ENCODE data around the gene SPDL1. TPM values are rescaled to one million over a fixed set of nuclear protein-coding genes. Genes with fewer than 3 reads are reported as not detected.

Gene SPDL1
- total RNA-seq, 2 donors from 2014 or later, result 26.6 to 33.3 TPM

- H3K36me3 Mint-ChIP-seq, result peaks cover 27 to 44% of the 10 kb centered on the region in 2 donors
- ATAC-seq (peak; percentile 75 to 81), DNase-seq (ENCODE audit: low spot score in 2 of 2) (peak; percentile 58 to 79)
- H3K27ac Mint-ChIP-seq, result peak overlapping the region; percentile 95
- H3K9me3 Mint-ChIP-seq, result peaks cover 8 to 15% of the 10 kb centered on the region in 2 donors
Measured at GRCh38 chr5:169637549-169638121, 54.1 kb downstream of the SPDL1 start.

- Mint-ChIP-seq H3K36me3 (peaks cover 27 to 59% of the 10 kb centered on the region in 2 donors), H3K9me3 (peaks cover 6 to 11% of the 10 kb centered on the region in 2 donors), H3K27ac (no peak overlapping the region)
- ATAC-seq (no peak), DNase-seq (ENCODE audit: low spot score in 2 of 2) (no peak)
Measured at GRCh38 chr5:169641253-169641652, 57.7 kb downstream of the SPDL1 start.

GRCh38 chr5:169646856-169647255, 63.3 kb downstream of the SPDL1 start:
- peaks cover 0 to 4% of the 10 kb centered on the region in 2 donors for H3K9me3 Mint-ChIP-seq
- H3K36me3 Mint-ChIP-seq, result peaks cover 5 to 51% of the 10 kb centered on the region in 2 donors
- DNase-seq (ENCODE audit: low spot score in 2 of 2) (no peak), ATAC-seq (no peak)
- H3K27ac Mint-ChIP-seq, result peak overlapping the region in 1 of 2 donors; percentile 50

- Mint-ChIP-seq H3K9me3 (peaks cover 0 to 4% of the 10 kb centered on the region in 2 donors), H3K27ac (peak overlapping the region; percentile 26 to 50), H3K36me3 (peaks cover 5 to 56% of the 10 kb centered on the region in 2 donors)
- no peak for ATAC-seq
- DNase-seq (ENCODE audit: low spot score in 2 of 2), result no peak
Measured at GRCh38 chr5:169647566-169647965, 64.0 kb downstream of the SPDL1 start.

GRCh38 chr5:169648725-169649310, 65.2 kb downstream of the SPDL1 start:
- peaks cover 5 to 58% of the 10 kb centered on the region in 2 donors for H3K36me3 Mint-ChIP-seq
- peak overlapping the region in 1 of 2 donors; percentile 93 for H3K27ac Mint-ChIP-seq
- no peak for ATAC-seq
- DNase-seq (ENCODE audit: low spot score in 2 of 2), result no peak
- peaks cover 0 to 4% of the 10 kb centered on the region in 2 donors for H3K9me3 Mint-ChIP-seq

- DNase-seq (ENCODE audit: low spot score in 2 of 2), result peak in 1 of 2 donors; percentile 51
- Mint-ChIP-seq H3K36me3 (peaks cover 5 to 56% of the 10 kb centered on the region in 2 donors), H3K27ac (peak overlapping the region; percentile 93 to 99), H3K9me3 (peaks cover 0 to 4% of the 10 kb centered on the region in 2 donors)
- ATAC-seq, result peak; percentile 83 to 91
Measured at GRCh38 chr5:169649486-169649885, 65.9 kb downstream of the SPDL1 start.

GRCh38 chr5:169650701-169651331, 67.2 kb downstream of the SPDL1 start:
- ATAC-seq (peak; percentile 56 to 79), DNase-seq (ENCODE audit: low spot score in 2 of 2) (no peak)
- peak overlapping the region; percentile 93 to 99 for H3K27ac Mint-ChIP-seq
- peaks cover 0 to 4% of the 10 kb centered on the region in 2 donors for H3K9me3 Mint-ChIP-seq
- H3K36me3 Mint-ChIP-seq, result peaks cover 5 to 56% of the 10 kb centered on the region in 2 donors

- ATAC-seq, result no peak
Measured at GRCh38 chr5:169651526-169651925, 68.0 kb downstream of the SPDL1 start.

GRCh38 chr5:169652057-169652456, 68.5 kb downstream of the SPDL1 start:
- Mint-ChIP-seq H3K27ac (peak overlapping the region in 1 of 2 donors; percentile 93), H3K36me3 (peaks cover 5 to 56% of the 10 kb centered on the region in 2 donors), H3K9me3 (peaks cover 0 to 2% of the 10 kb centered on the region in 2 donors)
- ATAC-seq (no peak), DNase-seq (ENCODE audit: low spot score in 2 of 2) (no peak)

More at GRCh38 chr5:169651526-169651925, 68.0 kb downstream of the SPDL1 start:
- no peak for DNase-seq (ENCODE audit: low spot score in 2 of 2)
- peaks cover 0 to 4% of the 10 kb centered on the region in 2 donors for H3K9me3 Mint-ChIP-seq
- peaks cover 5 to 56% of the 10 kb centered on the region in 2 donors for H3K36me3 Mint-ChIP-seq
- H3K27ac Mint-ChIP-seq, result peak overlapping the region; percentile 93 to 99

GRCh38 chr5:169653091-169653490, 69.5 kb downstream of the SPDL1 start:
- DNase-seq (ENCODE audit: low spot score in 2 of 2) (no peak), ATAC-seq (no peak)
- peaks cover 8 to 56% of the 10 kb centered on the region in 2 donors for H3K36me3 Mint-ChIP-seq
- H3K27ac Mint-ChIP-seq, result no peak overlapping the region
- H3K9me3 Mint-ChIP-seq, result peaks cover 0 to 3% of the 10 kb centered on the region in 2 donors

Other genes with a start within 250 kb of the SPDL1 start
- gene DOCK2, start 53.5 kb downstream of the SPDL1 start, total RNA-seq, result 100 to 1,000 TPM; 210 to 220 TPM